Loucy (cell line): Measurements from ENCODE around the gene PTGR3.

Experiments used
- CTCF ChIP-seq: fragments of 200-600 bp; sonication (generic); conservative IDR thresholded peaks from 2 replicates; pipeline ENCODE4 v1.5.1; 2014; ENCODE audit warnings: mild to moderate bottlenecking, antibody characterized with exemption, low read length
- EZH2phosphoT487 ChIP-seq: fragments of 200-600 bp; IDR thresholded peaks from 2 replicates; pipeline ENCODE4 v1.6.1; 2018; ENCODE audit warnings: antibody characterized with exemption, mild to moderate bottlenecking, moderate library complexity, borderline replicate concordance

GRCh38 chr18:75168619-75169018 lies 40.3 kb downstream of the PTGR3 start:
- TF ChIP-seq CTCF (no peak), EZH2phosphoT487 (no peak)
